ENCODE data around the gene GPR25.

The GPR25 gene

GRCh38 chr1:200837931-200838571 lies 34.7 kb upstream of the GPR25 start:
- H3K27me3 ChIP-seq (ENCODE audit: insufficient read depth, low read depth), result no peaks in the 10 kb centered on the region
- H3K4me3 ChIP-seq (IDR thresholded peaks at IDR 0.05; ENCODE audit: insufficient read depth, low read depth, low read length), result no peak overlapping the region
- no peak overlapping the region for H3K27ac ChIP-seq
- H4K20me1 ChIP-seq (ENCODE audit: insufficient read depth), result no peaks in the 10 kb centered on the region
- H3K4me2 ChIP-seq, result no peak overlapping the region
- H3K9ac ChIP-seq, result no peak overlapping the region
- TF ChIP-seq CTCF (conservative IDR thresholded peaks at IDR 0.05; ENCODE audit: low read depth, low read length), result peak; percentile 78
- H3K36me3 ChIP-seq (ENCODE audit: insufficient read depth), result no peaks in the 10 kb centered on the region
- H2AFZ ChIP-seq (ENCODE audit: low read depth), result no peak overlapping the region
- no peaks in the 10 kb centered on the region for H3K79me2 ChIP-seq (ENCODE audit: insufficient read depth, low read depth)
- H3K4me1 ChIP-seq (ENCODE audit: low read depth, poor library complexity, severe bottlenecking), result peaks cover 7% of the 10 kb centered on the region

- Histone ChIP-seq H3K27me3 (ENCODE audit: insufficient read depth, low read depth) (no peaks in the 10 kb centered on the region), H3K36me3 (ENCODE audit: insufficient read depth) (no peaks in the 10 kb centered on the region), H3K4me2 (no peak overlapping the region), H3K4me3 (IDR thresholded peaks at IDR 0.05; ENCODE audit: insufficient read depth, low read depth, low read length) (no peak overlapping the region), H3K79me2 (ENCODE audit: insufficient read depth, low read depth) (no peaks in the 10 kb centered on the region), H2AFZ (ENCODE audit: low read depth) (no peak overlapping the region), H3K4me1 (ENCODE audit: low read depth, poor library complexity, severe bottlenecking) (peaks cover 7% of the 10 kb centered on the region), H3K27ac (no peak overlapping the region), H4K20me1 (ENCODE audit: insufficient read depth) (no peaks in the 10 kb centered on the region), H3K9ac (no peak overlapping the region)
- TF ChIP-seq CTCF (conservative IDR thresholded peaks at IDR 0.05; ENCODE audit: low read depth, low read length), result no peak
Measured at GRCh38 chr1:200838676-200839445, 33.9 kb upstream of the GPR25 start.

GRCh38 chr1:200845360-200845759 lies 27.4 kb upstream of the GPR25 start:
- Histone ChIP-seq H3K79me2 (ENCODE audit: insufficient read depth, low read depth) (no peaks in the 10 kb centered on the region), H3K9ac (no peak overlapping the region), H3K27ac (no peak overlapping the region), H3K27me3 (ENCODE audit: insufficient read depth, low read depth) (no peaks in the 10 kb centered on the region), H2AFZ (ENCODE audit: low read depth) (no peak overlapping the region), H3K36me3 (ENCODE audit: insufficient read depth) (peaks cover 8% of the 10 kb centered on the region; the same call in 1 of the 2 replicates), H3K4me1 (ENCODE audit: low read depth, poor library complexity, severe bottlenecking) (no peaks in the 10 kb centered on the region), H3K4me2 (no peak overlapping the region), H3K4me3 (IDR thresholded peaks at IDR 0.05; ENCODE audit: insufficient read depth, low read depth, low read length) (no peak overlapping the region), H4K20me1 (ENCODE audit: insufficient read depth) (no peaks in the 10 kb centered on the region)
- no peak for TF ChIP-seq CTCF (conservative IDR thresholded peaks at IDR 0.05; ENCODE audit: low read depth, low read length)

- no peak overlapping the region for H3K27ac ChIP-seq
- H3K79me2 ChIP-seq (ENCODE audit: insufficient read depth, low read depth), result no peaks in the 10 kb centered on the region
- H4K20me1 ChIP-seq (ENCODE audit: insufficient read depth), result no peaks in the 10 kb centered on the region
- H2AFZ ChIP-seq (ENCODE audit: low read depth), result no peak overlapping the region
- TF ChIP-seq CTCF (conservative IDR thresholded peaks at IDR 0.05; ENCODE audit: low read depth, low read length), result no peak
- H3K4me1 ChIP-seq (ENCODE audit: low read depth, poor library complexity, severe bottlenecking), result no peaks in the 10 kb centered on the region
- no peak overlapping the region for H3K9ac ChIP-seq
- peaks cover 8% of the 10 kb centered on the region; the same call in 1 of the 2 replicates for H3K36me3 ChIP-seq (ENCODE audit: insufficient read depth)
- no peak overlapping the region for H3K4me2 ChIP-seq
- no peak overlapping the region for H3K4me3 ChIP-seq (IDR thresholded peaks at IDR 0.05; ENCODE audit: insufficient read depth, low read depth, low read length)
- no peaks in the 10 kb centered on the region for H3K27me3 ChIP-seq (ENCODE audit: insufficient read depth, low read depth)
Measured at GRCh38 chr1:200846398-200846797, 26.4 kb upstream of the GPR25 start.
